DND-41 (cell line): ENCODE data around the gene TCP11.

Experiments
- EZH2 ChIP-seq: IDR thresholded peaks from 3 replicates; pipeline ENCODE4 v1.6.1; 2012; ENCODE audit warnings: borderline replicate concordance, low read depth, mild to moderate bottlenecking, moderate library complexity, low read length, inconsistent platforms; ENCODE audit not compliant: severe bottlenecking
- TF ChIP-seq, protein P1 (sequence below): IDR thresholded peaks from 2 replicates; pipeline ENCODE4 v1.5.1; 2012; ENCODE audit warnings: borderline replicate concordance, low read length, moderate library complexity, mild to moderate bottlenecking; ENCODE audit not compliant: poor library complexity, severe bottlenecking; ENCODE audit errors: extremely low read depth

DNA sequence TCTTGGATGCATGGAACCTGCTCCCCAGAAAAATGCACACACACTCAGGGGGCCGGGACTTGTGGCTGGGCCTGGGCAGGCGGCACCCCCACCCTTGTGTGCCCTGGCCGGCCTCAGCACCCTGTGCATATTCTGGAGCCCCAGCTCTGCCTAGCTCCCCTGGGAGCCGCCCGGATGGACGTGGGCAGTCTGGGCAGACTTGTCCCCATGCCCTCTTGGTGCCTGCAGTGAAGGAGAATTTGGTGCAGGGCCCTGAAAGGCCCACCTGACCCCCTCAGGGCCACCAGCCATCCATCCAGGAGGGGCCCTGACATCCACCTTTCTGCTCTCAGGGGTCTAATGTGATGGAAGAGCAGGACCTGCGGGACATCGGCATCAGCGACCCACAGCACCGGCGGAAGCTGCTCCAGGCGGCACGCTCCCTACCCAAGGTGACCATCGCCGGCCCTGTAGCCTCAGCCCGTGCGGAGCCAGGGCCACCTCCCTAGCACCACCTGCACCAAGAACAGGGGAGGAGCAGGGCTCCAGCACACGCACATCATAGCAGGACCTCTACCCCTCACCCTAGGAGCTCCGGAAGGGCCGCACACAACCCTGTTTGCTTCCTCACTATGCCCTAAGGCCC is 62.8 kb downstream of the TCP11 start:
- TF ChIP-seq, protein P1, sequence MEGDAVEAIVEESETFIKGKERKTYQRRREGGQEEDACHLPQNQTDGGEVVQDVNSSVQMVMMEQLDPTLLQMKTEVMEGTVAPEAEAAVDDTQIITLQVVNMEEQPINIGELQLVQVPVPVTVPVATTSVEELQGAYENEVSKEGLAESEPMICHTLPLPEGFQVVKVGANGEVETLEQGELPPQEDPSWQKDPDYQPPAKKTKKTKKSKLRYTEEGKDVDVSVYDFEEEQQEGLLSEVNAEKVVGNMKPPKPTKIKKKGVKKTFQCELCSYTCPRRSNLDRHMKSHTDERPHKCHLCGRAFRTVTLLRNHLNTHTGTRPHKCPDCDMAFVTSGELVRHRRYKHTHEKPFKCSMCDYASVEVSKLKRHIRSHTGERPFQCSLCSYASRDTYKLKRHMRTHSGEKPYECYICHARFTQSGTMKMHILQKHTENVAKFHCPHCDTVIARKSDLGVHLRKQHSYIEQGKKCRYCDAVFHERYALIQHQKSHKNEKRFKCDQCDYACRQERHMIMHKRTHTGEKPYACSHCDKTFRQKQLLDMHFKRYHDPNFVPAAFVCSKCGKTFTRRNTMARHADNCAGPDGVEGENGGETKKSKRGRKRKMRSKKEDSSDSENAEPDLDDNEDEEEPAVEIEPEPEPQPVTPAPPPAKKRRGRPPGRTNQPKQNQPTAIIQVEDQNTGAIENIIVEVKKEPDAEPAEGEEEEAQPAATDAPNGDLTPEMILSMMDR, result no peak
- no peak for TF ChIP-seq EZH2
